Measurements from ENCODE around the gene TRIM65. TPM values are rescaled to one million over a fixed set of nuclear protein-coding genes. Genes with fewer than 3 reads are reported as not detected.

TRIM65 gene
- total RNA-seq, 1 donor from 2014 or later = 10.6 TPM

DNA sequence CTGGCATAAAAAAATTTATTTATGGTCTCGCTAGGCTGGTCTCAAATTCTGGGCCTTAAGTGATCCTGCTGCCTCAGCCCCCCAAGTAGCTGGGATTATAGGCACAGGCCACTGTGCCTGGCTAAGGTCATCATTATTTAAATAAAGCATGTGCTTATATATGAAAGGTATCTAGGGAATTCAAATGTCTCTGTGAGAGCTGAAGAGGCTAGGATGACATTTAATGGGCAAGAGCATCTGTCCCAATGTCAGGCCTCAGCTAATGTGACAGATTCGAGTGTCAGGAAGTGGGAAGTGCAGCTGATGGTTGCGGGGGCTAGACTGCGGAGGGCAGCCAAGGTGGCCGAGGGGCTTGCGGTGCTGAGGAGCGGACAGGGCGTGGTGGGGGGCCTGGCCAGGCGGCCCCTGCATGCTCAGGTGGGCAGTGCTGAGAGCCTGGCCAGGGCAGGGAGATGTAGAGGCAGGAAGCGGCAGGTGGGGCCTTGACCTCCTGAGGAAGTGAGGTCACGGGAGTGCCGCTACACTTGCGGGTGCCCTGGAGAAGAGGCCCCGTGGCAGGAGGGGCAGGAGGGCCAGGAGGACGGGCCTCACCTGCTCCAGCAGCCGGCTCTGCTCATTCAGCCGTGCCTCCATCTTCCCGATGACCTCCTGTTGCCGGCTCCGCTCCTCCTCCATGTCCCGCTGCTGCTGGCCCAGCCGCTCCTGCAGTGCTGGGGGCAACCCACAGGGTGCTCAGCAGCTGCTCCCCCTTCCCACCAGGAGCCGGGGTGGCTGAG is 20.6 kb upstream of the TRIM65 start:
- ATAC-seq = no peak

DNA sequence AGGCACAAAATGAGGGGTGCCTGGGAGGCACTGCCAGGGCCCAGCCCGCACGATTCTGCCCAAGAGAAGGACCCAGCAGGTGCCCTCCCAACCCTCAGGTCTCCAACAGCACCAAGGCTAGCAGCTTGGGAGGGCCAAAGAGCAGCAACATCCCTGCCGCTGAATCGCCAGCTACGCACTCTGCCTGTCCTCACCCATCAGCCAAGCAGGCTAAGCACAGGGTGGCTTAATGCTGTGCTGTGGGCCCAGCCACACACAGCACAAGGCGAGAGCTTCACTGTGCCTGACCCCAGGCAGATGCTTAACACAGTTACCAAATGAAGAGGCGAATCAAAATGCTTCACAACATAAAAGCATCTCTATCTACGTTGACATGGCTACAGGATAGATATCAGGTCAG is 18.5 kb upstream of the TRIM65 start:
- ATAC-seq = no peak

DNA sequence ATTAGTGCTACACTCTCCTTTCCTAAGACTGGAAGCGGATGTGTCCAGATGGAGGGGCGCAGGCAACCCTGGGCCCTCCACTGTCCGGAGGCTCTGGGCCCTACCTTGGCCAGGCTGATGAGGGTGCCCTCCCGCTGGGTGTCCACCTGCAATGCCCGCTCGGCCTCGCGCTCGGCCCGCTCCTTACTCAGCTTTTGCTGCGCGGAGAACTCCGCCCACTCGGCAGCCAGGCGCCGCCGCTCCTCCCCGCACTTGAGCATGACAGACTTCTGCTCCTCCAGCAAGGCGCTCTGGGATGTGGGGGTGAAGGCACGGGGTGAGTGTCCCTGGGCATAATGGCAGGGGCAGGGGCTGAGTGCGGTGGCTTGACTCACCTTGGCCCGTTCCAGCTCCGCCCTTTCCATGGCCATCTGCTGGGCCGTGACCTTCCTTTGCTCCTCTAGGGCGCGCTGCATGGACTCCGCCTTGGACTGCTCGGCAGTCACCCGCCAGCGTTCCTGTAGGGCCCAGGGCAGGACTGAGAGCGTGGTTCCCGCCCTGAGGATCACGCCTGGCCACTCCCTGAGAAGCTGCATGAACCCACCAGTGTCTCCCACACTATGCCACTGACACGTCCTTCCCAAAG is 18.0 kb upstream of the TRIM65 start:
- peak; percentile 35 for ATAC-seq

DNA sequence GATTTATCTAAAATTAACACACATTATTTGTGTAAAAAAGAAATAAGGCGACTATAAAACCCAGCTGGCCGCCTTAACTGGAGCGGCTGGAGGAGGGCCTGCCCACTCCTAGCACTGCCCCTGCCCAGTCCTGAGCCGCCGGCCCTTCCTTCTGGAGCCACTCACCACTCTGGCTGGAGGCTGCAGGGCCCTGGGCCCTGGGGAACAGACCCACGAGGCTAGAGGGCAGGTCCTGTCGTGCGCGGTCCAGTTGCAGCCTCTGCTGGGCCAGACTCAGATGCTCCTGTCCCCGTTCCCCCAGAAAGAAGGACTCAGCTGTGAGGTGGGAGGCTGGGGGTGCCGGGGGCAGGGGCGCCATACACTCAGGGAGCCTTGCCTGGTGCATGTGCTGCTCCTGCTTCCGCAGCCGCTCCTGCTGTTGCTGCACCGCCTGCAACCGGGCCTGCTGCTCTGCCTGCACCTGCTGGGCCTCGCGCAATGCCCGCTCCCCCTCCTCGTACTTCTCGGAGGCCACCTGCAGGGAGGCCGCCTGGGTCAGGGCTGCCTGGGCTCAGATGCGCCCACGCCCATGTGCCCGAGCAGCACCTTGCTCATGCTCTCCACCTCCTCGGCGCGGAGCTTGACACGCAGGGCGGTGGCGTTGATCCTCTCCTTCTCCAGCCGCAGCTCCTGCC is 16.9 kb upstream of the TRIM65 start:
- ATAC-seq = no peak

DNA sequence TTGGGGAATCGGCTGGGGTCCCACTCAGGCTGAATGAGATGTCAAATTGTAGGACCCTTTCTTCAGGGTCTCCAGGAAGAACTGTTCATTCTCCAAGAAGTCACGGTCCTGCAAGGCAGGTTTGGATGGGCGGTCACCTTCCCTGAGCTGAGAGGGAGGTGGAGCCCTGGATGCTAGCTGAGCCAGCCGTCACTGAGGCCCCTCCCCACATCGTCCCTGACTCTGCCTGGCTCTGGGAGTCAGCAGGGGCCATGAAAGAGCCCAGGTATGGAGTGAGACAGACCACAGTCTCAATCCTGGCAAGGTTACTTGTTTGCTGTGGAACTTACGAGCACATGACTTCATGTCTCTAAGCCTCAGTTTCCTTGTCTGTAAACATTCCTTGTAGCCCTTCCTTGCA is 13.9 kb upstream of the TRIM65 start:
- peak; percentile 35 for ATAC-seq

DNA sequence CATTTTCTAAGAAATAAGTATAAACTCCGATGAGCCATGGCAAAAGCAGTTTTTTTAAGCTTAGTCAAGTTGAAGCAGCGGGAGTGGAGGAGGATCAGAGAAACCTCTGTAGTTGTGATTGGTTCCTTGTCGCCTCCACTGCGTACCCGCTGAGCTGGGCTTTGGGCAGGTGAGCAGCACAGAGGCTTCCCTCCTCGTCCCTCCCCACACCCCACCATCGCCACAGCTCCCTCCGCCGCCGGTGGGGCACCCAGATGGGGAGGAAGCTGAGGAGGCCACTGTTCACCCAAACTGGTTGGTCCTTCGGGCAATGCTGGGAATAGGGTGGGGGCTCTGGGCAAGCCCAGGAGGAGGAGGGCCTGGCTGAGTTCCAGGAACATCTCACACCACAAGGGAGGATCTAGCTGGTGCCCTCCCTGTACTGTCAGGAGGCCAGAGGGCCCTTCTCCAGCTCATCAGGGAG is 13.1 kb upstream of the TRIM65 start:
- peak; percentile 37 for ATAC-seq

DNA sequence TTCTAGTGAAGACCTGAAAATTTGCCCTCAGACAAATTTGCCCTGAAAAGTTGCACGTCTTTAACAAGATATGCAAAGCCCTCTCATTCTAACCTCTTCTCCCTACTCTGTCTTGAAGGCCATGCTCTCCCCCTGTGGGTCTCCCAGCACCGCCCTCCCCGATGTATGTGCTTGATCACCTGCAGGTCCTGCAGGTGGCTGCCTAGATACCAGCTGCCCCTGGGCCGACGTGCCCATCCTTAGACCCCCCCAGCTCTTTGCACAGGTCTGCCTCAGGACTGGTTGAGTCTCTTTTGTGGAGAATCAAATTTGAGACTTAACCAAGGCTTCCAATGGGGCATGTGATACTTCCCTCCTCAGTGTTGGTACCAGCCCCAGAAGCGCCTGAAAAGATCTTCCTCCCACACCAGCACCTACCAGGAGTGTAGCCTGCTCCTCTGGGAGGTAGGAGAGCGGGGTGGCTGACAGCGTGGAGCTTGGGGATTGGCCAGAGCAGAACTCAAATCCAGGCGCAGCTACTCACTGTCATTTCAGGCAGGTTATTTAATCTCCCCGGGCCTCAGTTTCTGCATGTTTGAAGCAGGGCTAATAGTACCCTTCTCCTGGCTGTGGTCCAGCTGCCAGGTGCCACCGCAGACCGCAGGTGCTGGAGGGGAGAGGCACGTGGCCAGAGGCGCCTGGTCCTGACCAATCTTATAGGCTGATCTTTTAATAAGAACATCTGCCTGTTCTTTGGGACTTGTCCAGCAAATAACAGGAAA is 12.5 kb upstream of the TRIM65 start:
- no peak for ATAC-seq

DNA sequence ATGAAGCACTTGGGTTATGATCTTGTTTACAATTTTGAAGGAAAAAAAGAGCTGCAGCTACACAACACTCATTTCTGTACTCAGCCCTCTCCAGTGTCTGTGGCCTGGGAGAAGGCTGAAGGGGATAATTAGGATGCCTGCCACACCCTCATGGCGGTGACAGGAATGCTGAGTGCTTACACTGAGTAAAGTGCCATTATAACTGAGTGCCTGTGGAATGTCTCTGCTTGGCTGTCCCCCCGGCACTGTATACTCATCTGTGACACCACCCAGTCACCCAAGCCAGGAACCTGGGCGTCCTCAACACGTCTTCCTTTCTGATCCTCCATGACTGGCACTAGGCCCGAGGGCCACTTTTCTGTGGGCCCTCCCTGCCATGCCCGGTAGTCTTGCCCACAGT is 11.4 kb upstream of the TRIM65 start:
- ATAC-seq = no peak

DNA sequence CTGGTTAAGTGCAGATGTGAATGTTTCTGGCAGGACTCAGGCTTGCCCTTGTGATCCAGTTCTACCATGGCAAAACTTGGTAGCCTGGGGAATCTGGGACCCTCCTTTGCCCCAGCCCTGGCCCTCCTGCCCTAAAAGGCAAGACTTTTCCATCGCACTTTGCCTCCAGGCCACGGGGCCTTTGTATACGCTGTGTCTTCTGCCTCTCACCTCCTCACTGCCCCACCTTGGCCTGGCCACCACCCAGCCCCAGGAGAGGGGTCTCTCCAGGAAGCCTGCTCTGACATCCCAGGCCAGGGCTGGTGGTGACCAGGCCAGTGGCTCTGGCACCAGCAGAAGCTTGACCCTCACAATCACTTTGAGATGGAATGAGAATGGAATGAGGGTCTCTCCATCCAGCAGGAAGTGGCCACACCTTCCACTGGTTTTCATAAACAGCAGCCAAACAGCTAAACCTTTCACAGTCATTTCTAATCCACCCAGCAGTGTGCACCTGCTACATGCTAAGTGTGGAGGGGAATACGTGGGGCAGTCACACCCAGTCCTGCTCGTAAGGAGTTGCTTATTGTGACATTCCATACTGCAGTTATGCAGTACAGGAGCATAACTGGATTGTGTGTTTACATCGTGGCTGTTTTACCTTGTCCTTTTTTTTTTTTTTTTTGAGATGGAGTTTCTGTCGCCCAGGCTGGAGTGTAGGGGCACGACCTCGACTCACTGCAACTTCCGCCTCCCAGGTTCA is 9.6 kb upstream of the TRIM65 start:
- ATAC-seq = peak; percentile 35

DNA sequence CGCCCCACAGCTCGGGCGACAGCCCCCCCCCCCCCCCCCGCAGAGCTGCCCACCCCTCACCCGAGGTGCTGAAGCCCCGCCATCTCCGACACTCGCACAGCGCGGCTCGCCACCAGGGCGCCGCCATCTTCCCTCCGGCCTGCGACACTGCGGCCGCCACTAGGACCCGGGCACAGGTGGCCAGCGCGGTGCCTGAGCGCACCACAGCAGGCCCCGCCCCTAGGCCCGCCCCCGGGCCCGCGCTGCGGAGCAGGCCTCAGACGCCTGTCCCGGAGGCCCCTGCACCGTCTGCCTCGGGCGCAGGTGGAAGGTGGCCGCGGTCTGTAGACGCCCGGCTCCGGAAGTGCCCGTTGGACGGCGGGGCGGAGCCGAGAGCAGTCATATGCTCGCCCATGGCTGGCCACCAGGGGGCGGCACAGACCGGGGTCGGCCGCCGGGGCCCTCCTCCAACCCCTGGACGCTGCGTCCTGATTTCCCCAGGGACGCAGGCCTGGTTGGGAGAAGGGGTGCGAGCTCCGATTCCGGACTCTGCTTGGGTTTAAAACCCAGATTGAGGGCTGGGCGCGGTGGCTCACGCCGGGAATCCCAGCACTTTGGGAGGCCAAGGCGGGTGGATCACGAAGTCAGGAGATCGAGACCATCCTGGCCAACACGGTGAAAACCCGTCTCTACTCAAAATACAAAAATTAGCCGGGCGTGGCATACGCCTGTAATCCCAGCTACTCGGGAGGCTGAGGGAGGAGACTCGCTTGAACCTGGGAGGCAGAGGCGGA is 8.2 kb upstream of the TRIM65 start, which contains the start of gene MRPL38:
Gene MRPL38 (minus strand): TSS at position 136 of the 773 bp plus-strand sequence. CDS start 9 bp downstream, at position 127.
- peak; percentile 95 for ATAC-seq

DNA sequence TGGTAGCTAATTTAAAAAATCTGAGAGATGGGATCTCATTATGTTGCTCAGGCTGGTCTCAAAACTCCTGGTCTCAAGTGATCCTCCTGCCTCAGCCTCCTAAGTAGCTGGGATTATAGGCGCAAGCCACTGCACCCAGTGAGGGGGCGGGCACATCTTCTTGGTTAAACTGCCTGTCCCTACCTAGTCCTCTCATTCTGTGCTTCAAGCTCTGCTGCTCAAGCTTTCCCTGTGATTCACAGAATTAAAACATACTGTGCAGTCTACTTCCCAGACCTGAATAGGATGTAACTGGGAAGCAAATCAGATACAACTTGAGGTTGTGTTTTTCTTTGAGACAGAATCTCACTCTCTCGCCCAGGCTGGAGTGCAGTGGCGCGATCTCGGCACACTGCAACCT is 5.7 kb upstream of the TRIM65 start:
- no peak for ATAC-seq

DNA sequence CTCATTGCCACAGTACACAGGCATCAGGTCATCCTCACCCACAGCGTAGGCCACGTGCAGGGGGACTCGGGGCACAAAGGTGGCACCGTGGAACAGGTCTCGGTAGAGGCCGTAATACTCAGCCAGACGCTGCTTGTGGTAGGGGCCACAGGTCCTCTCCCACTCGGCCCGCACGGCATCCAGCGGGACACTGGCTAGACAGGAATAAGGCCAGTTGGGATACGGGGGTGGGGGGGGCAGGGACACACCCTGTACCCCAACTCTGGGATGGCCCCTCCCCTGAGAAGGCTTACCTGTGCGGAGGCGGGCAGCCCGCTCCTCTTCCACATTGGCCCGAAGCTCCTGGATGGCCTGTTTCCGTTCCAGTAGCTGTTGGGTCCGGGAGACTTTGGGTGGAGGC is 5.0 kb upstream of the TRIM65 start:
- no peak for ATAC-seq

DNA sequence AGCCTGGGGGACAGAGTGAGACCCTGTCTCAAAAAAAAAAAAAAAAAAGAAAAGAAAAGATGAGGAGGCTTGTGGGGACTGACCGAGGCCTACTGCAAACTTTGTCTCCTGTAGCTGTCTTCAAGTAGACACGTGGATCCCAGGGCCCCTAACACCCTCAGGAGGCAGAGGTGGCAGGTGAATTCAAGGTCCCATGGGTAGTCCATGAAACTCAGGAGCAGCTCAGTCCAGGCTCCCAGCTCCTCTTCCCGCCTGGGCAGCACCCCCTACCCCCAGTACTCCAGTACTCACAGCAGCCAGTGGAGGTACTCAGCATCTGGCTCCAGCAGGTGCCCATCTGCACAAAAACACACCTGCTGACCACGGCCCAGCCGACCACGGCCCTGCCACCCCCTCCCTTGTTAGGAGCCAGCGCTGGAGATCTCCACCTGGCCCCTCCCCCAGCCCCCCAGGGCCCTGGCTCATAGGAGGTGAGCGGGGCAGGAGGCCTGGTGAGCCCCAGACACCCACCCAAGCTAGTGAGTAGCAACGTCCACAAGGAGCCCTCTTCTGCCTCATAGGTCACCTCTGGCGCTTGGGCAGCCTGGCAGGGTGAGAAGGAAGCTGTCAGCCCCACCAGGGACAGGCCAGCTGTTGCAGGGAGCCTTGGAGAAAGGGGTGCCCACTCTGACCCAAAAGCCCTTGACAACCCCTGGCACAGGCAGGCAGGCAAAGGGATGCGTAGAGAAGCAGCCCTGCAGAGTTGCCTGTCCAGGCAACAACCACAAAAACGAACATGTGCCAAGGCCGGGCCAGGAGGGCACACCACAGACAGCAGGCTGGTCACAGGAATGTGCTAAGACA is 4.2 kb upstream of the TRIM65 start:
- ATAC-seq = no peak

DNA sequence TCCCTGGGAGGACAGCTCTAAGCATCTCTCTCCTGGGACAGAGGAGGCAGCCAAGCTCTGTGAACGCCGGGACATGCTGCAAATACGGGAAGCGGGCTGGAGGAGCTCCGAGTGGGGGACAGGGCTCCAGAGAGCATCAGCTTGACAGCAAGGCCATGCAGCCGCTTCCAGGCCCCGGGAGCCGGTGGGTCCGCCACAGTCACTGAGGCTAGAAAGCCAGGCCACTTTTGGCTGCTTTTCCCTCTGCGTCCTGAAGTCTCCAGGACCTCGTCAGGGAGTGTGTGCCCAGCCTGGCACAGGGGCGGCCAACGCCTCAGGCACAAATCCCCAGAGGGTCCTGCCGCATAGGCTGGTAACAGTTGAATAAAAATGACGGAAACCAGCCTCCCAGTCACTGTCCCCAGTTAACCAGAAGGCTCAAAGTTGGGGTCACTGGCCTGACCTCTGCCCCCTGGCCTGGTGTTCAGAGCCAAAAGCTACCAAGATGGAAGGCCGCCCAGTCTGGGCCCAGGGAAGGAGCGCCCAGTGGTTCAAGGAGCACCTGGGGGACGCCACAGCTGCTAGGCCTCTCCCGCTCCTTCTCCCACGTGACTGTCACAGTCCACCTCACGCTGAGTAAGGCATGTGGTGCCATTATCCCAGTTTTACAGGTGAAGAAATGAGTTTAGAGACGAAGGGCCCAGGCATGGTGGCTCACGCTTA is 3.2 kb upstream of the TRIM65 start:
- ATAC-seq = no peak

DNA sequence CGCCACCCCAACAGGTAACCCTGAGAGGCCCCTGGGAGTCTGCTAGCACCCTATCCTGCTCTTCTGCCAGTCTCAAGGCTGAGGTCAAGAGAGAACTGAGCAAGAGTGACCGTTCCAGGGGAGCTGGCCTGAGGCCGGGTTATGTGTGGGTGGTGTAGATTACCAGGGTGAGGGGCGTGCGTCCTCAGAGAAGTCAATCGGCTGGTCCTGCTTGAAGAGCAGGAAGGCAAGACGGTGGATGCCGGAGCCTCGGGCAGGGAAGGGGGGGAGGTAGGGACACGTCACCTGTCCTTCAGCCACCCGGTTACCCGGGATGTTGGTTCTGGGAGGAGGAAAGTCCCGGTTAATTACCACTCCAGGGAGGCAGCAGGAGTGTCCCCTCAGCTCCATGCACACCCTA is 2.6 kb upstream of the TRIM65 start:
- ATAC-seq = no peak

DNA sequence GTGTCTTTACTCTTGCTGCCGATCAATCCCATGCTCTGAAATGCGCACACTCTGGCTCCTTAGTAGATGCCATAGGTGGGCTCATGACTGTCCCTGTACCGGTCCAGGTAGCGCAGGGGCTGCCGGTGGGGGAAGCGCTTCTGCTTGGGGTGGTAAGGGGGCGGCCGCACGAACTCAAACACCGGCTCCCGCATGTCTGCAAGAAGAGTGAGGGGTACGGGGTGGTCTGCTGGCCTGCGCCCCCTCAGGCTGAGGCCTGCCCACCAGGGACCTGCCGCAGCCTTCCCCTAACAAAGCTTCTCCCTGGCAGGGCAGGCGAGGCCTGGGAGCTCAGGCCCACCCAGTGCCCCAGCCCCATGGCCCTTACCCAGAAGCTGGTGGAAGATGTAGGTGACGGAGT is 2.0 kb upstream of the TRIM65 start:
- no peak for ATAC-seq

DNA sequence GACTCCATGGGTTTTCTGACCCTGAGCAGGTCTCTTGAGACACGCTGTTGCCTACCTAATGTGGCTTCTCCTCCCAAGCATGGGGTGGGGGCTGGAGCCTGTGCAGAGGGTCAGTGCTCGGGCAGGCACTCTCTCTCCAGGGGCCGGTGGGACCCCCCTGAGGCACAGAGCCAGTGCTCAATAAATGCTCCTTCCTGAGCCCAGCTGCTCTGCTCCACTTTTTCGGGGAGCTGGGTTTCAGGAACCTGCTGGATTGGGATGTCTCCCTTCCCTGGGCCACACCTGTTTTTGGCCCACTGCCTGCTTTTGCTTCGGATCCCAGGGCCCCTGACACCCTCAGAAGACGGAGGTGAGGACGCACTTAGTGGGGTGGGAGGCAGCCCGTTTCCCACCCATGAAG is 1.3 kb upstream of the TRIM65 start:
- ATAC-seq = no peak

DNA sequence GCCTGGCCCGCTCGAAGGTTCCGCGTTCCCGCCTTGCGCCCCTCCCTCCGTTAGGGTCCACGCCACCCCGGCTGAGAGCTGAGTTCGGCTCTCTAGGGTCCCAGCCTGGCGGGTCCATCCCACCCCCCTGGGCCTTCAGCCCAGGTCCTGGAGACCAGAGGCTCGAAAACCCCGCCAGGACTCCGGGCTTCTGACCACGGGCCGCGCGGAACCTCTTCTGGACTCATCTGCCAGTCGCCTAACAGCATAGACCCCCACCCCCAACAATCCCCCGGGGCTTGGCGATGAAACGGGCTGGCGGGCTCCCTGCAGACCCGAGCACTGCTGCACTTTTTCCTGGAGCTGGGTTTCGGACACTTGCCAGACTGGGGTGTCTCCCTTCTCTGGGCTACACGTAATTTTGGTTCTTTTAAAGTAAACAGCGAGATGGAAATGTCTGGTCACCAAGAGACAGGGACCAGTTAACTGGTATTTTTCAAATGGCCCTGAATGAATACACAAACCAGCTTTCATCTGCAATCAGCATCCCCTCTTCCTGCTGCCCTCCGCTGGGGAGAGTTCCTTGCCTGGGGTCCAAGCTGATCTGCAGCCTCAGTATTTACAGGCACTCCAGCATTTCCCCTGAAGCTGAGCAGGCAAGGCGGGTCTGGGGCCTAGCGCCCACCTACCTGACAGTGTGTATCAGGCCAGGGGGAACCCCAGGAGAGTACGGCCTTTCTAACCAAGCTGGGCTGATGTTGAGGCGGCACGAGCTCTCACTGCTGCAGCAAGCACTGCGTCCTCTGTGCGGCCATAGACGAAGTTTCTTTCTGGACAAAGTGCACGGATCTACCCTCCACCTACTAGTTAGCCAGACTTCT is 639 bp upstream of the TRIM65 start:
- ATAC-seq = no peak

All from esophagus mucosa (tissue), 1 donor.